ENCODE results near the gene LRRC4C. TPM values are rescaled to one million over a fixed set of nuclear protein-coding genes. Genes with fewer than 3 reads are reported as not detected.

The LRRC4C gene
- total and polyA plus RNA-seq, 2 experiments from 2014 or later = not detected

DNA sequence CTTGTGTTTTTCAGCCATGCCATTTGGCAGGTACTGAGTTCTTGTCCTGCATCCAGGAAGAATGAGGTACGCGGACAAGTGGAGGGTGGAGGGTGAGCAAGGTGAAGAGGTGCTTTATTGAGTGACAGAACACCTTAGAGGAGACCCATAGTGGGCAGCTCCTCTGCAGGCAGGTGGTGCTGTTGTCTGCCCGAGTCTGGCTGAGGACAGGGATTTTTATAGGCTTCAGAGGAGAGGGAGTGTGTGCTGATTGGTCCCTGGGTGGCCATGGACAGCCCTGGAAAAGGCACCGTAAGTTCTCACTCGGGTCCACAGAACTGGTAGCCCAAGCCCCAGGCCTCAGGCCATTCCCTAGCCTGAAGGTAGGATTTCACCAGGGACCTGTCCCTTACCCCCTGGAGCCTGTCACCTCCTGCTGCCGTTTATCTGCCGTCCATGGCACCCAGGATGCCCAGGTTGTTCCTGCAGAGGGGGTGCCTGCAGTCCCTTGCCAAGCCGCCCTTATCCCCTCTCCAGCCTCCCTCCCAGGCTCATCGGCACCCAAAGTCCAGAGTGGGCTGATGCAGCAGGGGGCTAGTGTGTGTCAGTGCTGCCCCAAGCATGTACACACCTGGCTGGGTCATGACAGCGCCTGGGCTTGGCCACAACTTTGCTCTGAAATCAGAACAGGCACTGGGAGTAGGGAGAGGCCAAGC lies 213.6 kb downstream of the LRRC4C start:
- no peaks in the 10 kb centered on the region for H3K79me2 ChIP-seq (ENCODE audit: insufficient read depth)
- in situ Hi-C loops (cut with MboI) = no loop called here

GRCh38 chr11:41245184-41245583 lies 214.3 kb downstream of the LRRC4C start:
- Histone ChIP-seq H3K27me3 (replicated peaks; ENCODE audit: insufficient read depth) (no peaks in the 10 kb centered on the region), H3K9me2 (ENCODE audit: insufficient read depth) (no peaks in the 10 kb centered on the region), H2AFZ (no peak overlapping the region), H4K20me1 (ENCODE audit: insufficient read depth) (no peaks in the 10 kb centered on the region), H3K9ac (no peak overlapping the region), H3K79me2 (ENCODE audit: insufficient read depth) (no peaks in the 10 kb centered on the region), H3K27ac (no peak overlapping the region), H3K9me3 (ENCODE audit: low read depth) (no peaks in the 10 kb centered on the region), H3K4me1 (ENCODE audit: insufficient read depth) (no peaks in the 10 kb centered on the region), H3K4me2 (ENCODE audit: unreplicated experiment) (no peak overlapping the region), H3K36me3 (ENCODE audit: low read depth) (no peaks in the 10 kb centered on the region), H3K4me3 (no peak overlapping the region), H3F3A (ENCODE audit: insufficient read depth) (no peaks in the 10 kb centered on the region)
- in situ Hi-C loops (cut with MboI) = no loop called here
- 33 to 37% methylated on average over 10 of the region's 10 CpGs for WGBS, 2 experiments (ENCODE audit: low coverage in 1 of 2, low lambda C conversion rate in 2 of 2, missing lambda C conversion rate in 2 of 2)
- no peak for DNase-seq
- no peak for TF ChIP-seq EZH2phosphoT487 (IDR thresholded peaks at IDR 0.05; ENCODE audit: insufficient read depth, low read depth)

More for the DNA sequence above, 213.6 kb downstream of the LRRC4C start:
- Histone ChIP-seq H3K27ac (no peak overlapping the region), H3F3A (ENCODE audit: insufficient read depth) (no peaks in the 10 kb centered on the region), H3K27me3 (replicated peaks; ENCODE audit: insufficient read depth) (no peaks in the 10 kb centered on the region), H3K4me3 (no peak overlapping the region), H4K20me1 (ENCODE audit: insufficient read depth) (no peaks in the 10 kb centered on the region), H3K9me2 (ENCODE audit: insufficient read depth) (no peaks in the 10 kb centered on the region), H3K9ac (no peak overlapping the region), H3K9me3 (ENCODE audit: low read depth) (no peaks in the 10 kb centered on the region), H3K4me2 (ENCODE audit: unreplicated experiment) (no peak overlapping the region), H3K36me3 (ENCODE audit: low read depth) (no peaks in the 10 kb centered on the region), H2AFZ (no peak overlapping the region), H3K4me1 (ENCODE audit: insufficient read depth) (no peaks in the 10 kb centered on the region)
- no peak for DNase-seq
- no peak for TF ChIP-seq EZH2phosphoT487 (IDR thresholded peaks at IDR 0.05; ENCODE audit: insufficient read depth, low read depth)
- no peak for TF ChIP-seq EZH2 (IDR thresholded peaks at IDR 0.05; ENCODE audit: insufficient read depth, poor library complexity, severe bottlenecking)
- 37 to 42% methylated on average over 10 of the region's 10 CpGs for WGBS, 2 experiments (ENCODE audit: low coverage in 1 of 2, low lambda C conversion rate in 2 of 2, missing lambda C conversion rate in 2 of 2)

DNA sequence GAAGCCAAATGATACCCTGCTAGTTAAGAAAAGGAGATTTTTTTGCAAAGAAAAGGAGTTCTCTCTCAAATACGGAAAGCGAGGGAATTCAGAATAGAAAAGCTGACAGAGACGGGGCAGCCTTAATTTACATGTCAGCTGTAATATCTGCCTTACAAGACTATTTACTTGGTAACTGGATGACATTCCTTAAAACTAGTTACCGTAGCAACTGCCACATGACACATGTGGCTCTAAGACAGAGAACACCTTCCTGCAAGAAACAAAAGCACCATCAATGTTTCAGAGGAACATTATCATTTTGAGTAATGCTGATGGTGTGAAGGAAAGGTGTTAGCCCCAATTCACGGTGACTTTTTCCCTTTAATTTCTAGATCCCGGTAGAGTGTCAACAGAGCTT lies 222.1 kb downstream of the LRRC4C start:
- Histone ChIP-seq H4K20me1 (ENCODE audit: insufficient read depth) (no peaks in the 10 kb centered on the region), H3K9me3 (ENCODE audit: low read depth) (no peaks in the 10 kb centered on the region), H3K4me3 (no peak overlapping the region), H3K79me2 (ENCODE audit: insufficient read depth) (no peaks in the 10 kb centered on the region), H3K9ac (no peak overlapping the region), H2AFZ (no peak overlapping the region), H3K27ac (no peak overlapping the region), H3K4me2 (ENCODE audit: unreplicated experiment) (no peak overlapping the region), H3F3A (ENCODE audit: insufficient read depth) (no peaks in the 10 kb centered on the region), H3K9me2 (ENCODE audit: insufficient read depth) (no peaks in the 10 kb centered on the region), H3K4me1 (ENCODE audit: insufficient read depth) (no peaks in the 10 kb centered on the region), H3K36me3 (ENCODE audit: low read depth) (no peaks in the 10 kb centered on the region), H3K27me3 (replicated peaks; ENCODE audit: insufficient read depth) (no peaks in the 10 kb centered on the region)
- 20 to 24% methylated on average over 6 of the region's 6 CpGs for WGBS, 2 experiments (ENCODE audit: low coverage in 1 of 2, low lambda C conversion rate in 2 of 2, missing lambda C conversion rate in 2 of 2)
- in situ Hi-C loops (cut with MboI) = no loop called here
- TF ChIP-seq EZH2 (IDR thresholded peaks at IDR 0.05; ENCODE audit: insufficient read depth, poor library complexity, severe bottlenecking) (no peak), EZH2phosphoT487 (IDR thresholded peaks at IDR 0.05; ENCODE audit: insufficient read depth, low read depth) (no peak)
- no peak for DNase-seq

GRCh38 chr11:41235668-41236067 lies 223.8 kb downstream of the LRRC4C start:
- in situ Hi-C loops (cut with MboI) = no loop called here
- no peaks in the 10 kb centered on the region for H3K9me2 ChIP-seq (ENCODE audit: insufficient read depth)
- TF ChIP-seq EZH2phosphoT487 (IDR thresholded peaks at IDR 0.05; ENCODE audit: insufficient read depth, low read depth) (no peak), EZH2 (IDR thresholded peaks at IDR 0.05; ENCODE audit: insufficient read depth, poor library complexity, severe bottlenecking) (no peak)
- H3K4me2 ChIP-seq (ENCODE audit: unreplicated experiment) = no peak overlapping the region
- no peaks in the 10 kb centered on the region for H4K20me1 ChIP-seq (ENCODE audit: insufficient read depth)
- no peaks in the 10 kb centered on the region for H3K36me3 ChIP-seq (ENCODE audit: low read depth)
- no peaks in the 10 kb centered on the region for H3K27me3 ChIP-seq (replicated peaks; ENCODE audit: insufficient read depth)
- no peaks in the 10 kb centered on the region for H3K9me3 ChIP-seq (ENCODE audit: low read depth)
- no peak overlapping the region for H3K27ac ChIP-seq
- no peaks in the 10 kb centered on the region for H3K4me1 ChIP-seq (ENCODE audit: insufficient read depth)
- no peaks in the 10 kb centered on the region for H3F3A ChIP-seq (ENCODE audit: insufficient read depth)
- WGBS, 2 experiments (ENCODE audit: low coverage in 1 of 2, low lambda C conversion rate in 2 of 2, missing lambda C conversion rate in 2 of 2) = 28 to 35% methylated on average over 1 of the region's 1 CpG
- no peak for DNase-seq
- H3K79me2 ChIP-seq (ENCODE audit: insufficient read depth) = no peaks in the 10 kb centered on the region
- H3K9ac ChIP-seq = no peak overlapping the region
- H3K4me3 ChIP-seq = no peak overlapping the region
- no peak overlapping the region for H2AFZ ChIP-seq
